HFF-Myc (cell line): ENCODE data around the gene NUB1.

Source experiments
- DNase-seq: peaks from one replicate; pipeline ENCODE4 v3.0.0-alpha.2; 2011; ENCODE audit warnings: low read depth; ENCODE audit errors: extremely low read depth
- H3K4me3 ChIP-seq: replicated peaks from 2 replicates; pipeline ENCODE4 v1.5.1; 2011; ENCODE audit warnings: low read depth, mild to moderate bottlenecking, control low read depth, low read length
- CTCF ChIP-seq: IDR thresholded peaks from 2 replicates; pipeline ENCODE4 v1.5.1; 2012; ENCODE audit warnings: mild to moderate bottlenecking, low read depth, low read length, control low read depth; ENCODE audit errors: missing control alignments

Gene NUB1

GRCh38 chr7:151389768-151390597 lies 48.4 kb downstream of the NUB1 start:
- H3K4me3 ChIP-seq: no peak overlapping the region
- no peak for DNase-seq
- no peak for TF ChIP-seq CTCF

- DNase-seq: no peak
- no peak for TF ChIP-seq CTCF
- no peak overlapping the region for H3K4me3 ChIP-seq
Observed at GRCh38 chr7:151390598-151391357, 49.2 kb downstream of the NUB1 start.

GRCh38 chr7:151391358-151391730 lies 49.7 kb downstream of the NUB1 start:
- no peak for TF ChIP-seq CTCF
- DNase-seq: no peak
- no peak overlapping the region for H3K4me3 ChIP-seq

GRCh38 chr7:151392002-151392401 lies 50.4 kb downstream of the NUB1 start:
- no peak for DNase-seq
- no peak for TF ChIP-seq CTCF

GRCh38 chr7:151392426-151392825 lies 50.8 kb downstream of the NUB1 start:
- no peak for DNase-seq
- TF ChIP-seq CTCF: no peak
- no peak overlapping the region for H3K4me3 ChIP-seq

More at GRCh38 chr7:151392002-151392401, 50.4 kb downstream of the NUB1 start:
- no peak overlapping the region for H3K4me3 ChIP-seq

GRCh38 chr7:151393031-151393977 lies 51.7 kb downstream of the NUB1 start:
- no peak for DNase-seq
- no peak overlapping the region for H3K4me3 ChIP-seq
- TF ChIP-seq CTCF: no peak
